Neural cell (in vitro differentiated cells): ENCODE measurements around the gene WFIKKN1. TPM values are rescaled to one million over a fixed set of nuclear protein-coding genes. Genes with fewer than 3 reads are reported as not detected.

Experiments used
- H2AFZ ChIP-seq: fragments of 200-600, 300-800 bp; sonication (generic), shearing (Covaris generic); 2 replicates; pipeline ENCODE4 v1.6.0; 2014; ENCODE audit warnings: low read depth, mild to moderate bottlenecking, antibody characterized with exemption, low read length, moderate library complexity
- H3F3A ChIP-seq: fragments of 200-600 bp; shearing (Covaris generic); 2 replicates; pipeline ENCODE4 v1.6.1; 2016; ENCODE audit warnings: mild to moderate bottlenecking, moderate library complexity, mixed read lengths, antibody characterized with exemption, low read length; ENCODE audit not compliant: insufficient read depth, poor library complexity, severe bottlenecking
- H3K27ac ChIP-seq: fragments of 200-600, 300-800 bp; sonication (generic), shearing (Covaris generic); 2 replicates; pipeline ENCODE4 v1.5.1; 2014; ENCODE audit warnings: mild to moderate bottlenecking, low read length, moderate library complexity
- H3K27me3 ChIP-seq: fragments of 300-800, 200-600 bp; sonication (generic), shearing (Covaris generic); 2 replicates; pipeline ENCODE4 v1.6.0; 2014; ENCODE audit warnings: mild to moderate bottlenecking, low read depth, low read length, moderate library complexity; ENCODE audit not compliant: insufficient read depth
- H3K36me3 ChIP-seq: fragments of 300-800, 200-600 bp; sonication (generic), shearing (Covaris generic); 2 replicates; pipeline ENCODE4 v1.5.1; 2014; ENCODE audit warnings: mild to moderate bottlenecking, antibody characterized with exemption, low read length, moderate library complexity; ENCODE audit not compliant: insufficient read depth
- H3K4me2 ChIP-seq: fragments of 300-800, 200-600 bp; sonication (generic), shearing (Covaris generic); 2 replicates; pipeline ENCODE4 v1.6.0; 2014; ENCODE audit warnings: mild to moderate bottlenecking, low read length
- H3K4me3 ChIP-seq: fragments of 300-800, 200-600 bp; sonication (generic), shearing (Covaris generic); 2 replicates; pipeline ENCODE4 v1.5.1; 2014; ENCODE audit warnings: mild to moderate bottlenecking, low read length, moderate library complexity
- H3K79me2 ChIP-seq: fragments of 200-600 bp; shearing (Covaris generic); replicated peaks from 2 replicates; pipeline ENCODE4 v1.6.0; 2014; ENCODE audit warnings: mild to moderate bottlenecking, low read length, moderate library complexity; ENCODE audit not compliant: insufficient read depth
- H3K9ac ChIP-seq: fragments of 300-800, 200-600 bp; sonication (generic), shearing (Covaris generic); 2 replicates; pipeline ENCODE4 v1.6.1; 2016; ENCODE audit warnings: mild to moderate bottlenecking, low read length, mixed read lengths
- H3K9me2 ChIP-seq: fragments of 200-600 bp; shearing (Covaris generic); 2 replicates; pipeline ENCODE4 v1.6.1; 2016; ENCODE audit warnings: mild to moderate bottlenecking, low read length, mixed read lengths; ENCODE audit not compliant: insufficient read depth
- H3K9me3 ChIP-seq: fragments of 200-600, 300-800 bp; sonication (generic), shearing (Covaris generic); 2 replicates; pipeline ENCODE4 v1.6.1; 2016; ENCODE audit warnings: mild to moderate bottlenecking, mixed run types, low read length, moderate library complexity, mixed read lengths
- H4K20me1 ChIP-seq: fragments of 200-600 bp; shearing (Covaris generic); 2 replicates; pipeline ENCODE4 v1.6.1; 2016; ENCODE audit warnings: mild to moderate bottlenecking, mixed run types; ENCODE audit not compliant: insufficient read depth
- CTCF ChIP-seq: fragments of 450-650 bp; IDR thresholded peaks from 2 replicates; pipeline ENCODE4 v1.5.1; 2014; ENCODE audit warnings: antibody characterized with exemption, mild to moderate bottlenecking, moderate library complexity; ENCODE audit not compliant: poor library complexity, severe bottlenecking
- EP300 ChIP-seq: fragments of 450-650 bp; conservative IDR thresholded peaks from 2 replicates; pipeline ENCODE4 v1.6.1; 2014; ENCODE audit warnings: antibody characterized with exemption, mild to moderate bottlenecking, moderate library complexity; ENCODE audit not compliant: poor library complexity, severe bottlenecking
- EZH2 ChIP-seq: fragments of 200-600, 300-800 bp; shearing (Covaris generic), sonication (generic); IDR thresholded peaks from 2 replicates; pipeline ENCODE4 v1.6.1; 2014; ENCODE audit warnings: antibody characterized with exemption, low read length, borderline replicate concordance, mild to moderate bottlenecking; ENCODE audit not compliant: insufficient read depth, poor library complexity, severe bottlenecking
- MXI1 ChIP-seq: fragments of 450-650 bp; conservative IDR thresholded peaks from 2 replicates; pipeline ENCODE4 v1.6.1; 2014; ENCODE audit warnings: antibody characterized with exemption, mild to moderate bottlenecking; ENCODE audit not compliant: poor library complexity, severe bottlenecking
- POLR2AphosphoS5 ChIP-seq: IDR thresholded peaks from 2 replicates; pipeline ENCODE4 v1.6.1; 2012
- RAD21 ChIP-seq: fragments of 450-650 bp; conservative IDR thresholded peaks from 2 replicates; pipeline ENCODE4 v1.6.1; 2014; ENCODE audit warnings: antibody characterized with exemption, mild to moderate bottlenecking, moderate library complexity
- REST ChIP-seq: IDR thresholded peaks from 2 replicates; pipeline ENCODE4 v1.6.1; 2012; ENCODE audit warnings: borderline replicate concordance
- SMC3 ChIP-seq: fragments of 450-650 bp; conservative IDR thresholded peaks from 2 replicates; pipeline ENCODE4 v1.6.1; 2014; ENCODE audit warnings: antibody characterized with exemption, mild to moderate bottlenecking, moderate library complexity; ENCODE audit not compliant: poor library complexity
- TAF1 ChIP-seq: IDR thresholded peaks from 2 replicates; pipeline ENCODE4 v1.6.1; 2012; ENCODE audit warnings: low read depth
- polyA plus RNA-seq: library from polyadenylated mRNA; depleted of rRNA; stranded (reverse); fragments of >200 nt; gene quantifications from 2 replicates; pipeline ENCODE4 v1.2.3, GENCODE V29; 2014

The WFIKKN1 gene
- polyA plus RNA-seq, 1 donor from 2014 or later: 0.43 TPM

DNA sequence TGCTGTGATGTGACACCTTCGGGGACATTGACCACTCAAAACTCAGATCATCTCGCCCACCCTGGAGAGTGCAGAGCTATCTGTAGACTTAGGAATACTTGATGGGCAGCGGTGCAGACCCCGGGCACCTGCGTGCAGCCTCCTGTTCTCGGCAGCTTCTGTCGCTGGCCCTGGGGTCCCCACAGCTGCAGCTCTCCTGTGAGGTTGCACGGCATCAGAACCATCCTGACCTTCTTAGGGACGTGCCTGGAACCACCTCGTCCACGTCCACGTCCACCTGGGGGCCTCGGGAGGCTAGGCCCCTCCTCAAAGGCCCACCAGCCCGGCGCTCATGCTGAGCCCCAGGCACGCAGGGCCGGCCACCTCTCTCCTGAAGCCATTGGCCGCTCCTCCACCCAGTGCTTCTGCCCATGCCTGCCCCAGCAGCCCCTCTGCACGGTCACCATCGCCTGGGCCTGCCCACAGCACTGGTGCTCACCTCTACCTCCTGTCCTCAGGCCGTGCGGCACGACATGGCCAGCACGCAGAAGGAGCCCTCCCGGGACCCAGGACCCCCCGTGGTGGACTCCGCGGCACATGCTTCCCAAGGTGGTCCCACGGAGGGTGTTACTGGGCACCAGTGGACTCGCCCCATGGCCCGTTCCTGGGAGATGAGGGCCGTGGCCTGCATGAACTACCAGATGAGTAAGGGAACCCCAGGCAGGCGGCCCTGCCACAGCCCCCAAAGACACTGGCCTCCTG is 2.3 kb upstream of the WFIKKN1 start:
- H3K4me2 ChIP-seq: no peak overlapping the region
- no peak for TF ChIP-seq RAD21
- TF ChIP-seq TAF1: no peak
- TF ChIP-seq REST: no peak
- no peak for TF ChIP-seq MXI1
- TF ChIP-seq SMC3: no peak
- TF ChIP-seq POLR2AphosphoS5: no peak
- no peak for TF ChIP-seq EZH2
- no peak for TF ChIP-seq CTCF
- TF ChIP-seq EP300: no peak
- H3K9ac ChIP-seq: no peak overlapping the region
- no peaks in the 10 kb centered on the region for H3K36me3 ChIP-seq
- no peaks in the 10 kb centered on the region for H4K20me1 ChIP-seq
- H3K79me2 ChIP-seq: no peaks in the 10 kb centered on the region
- H2AFZ ChIP-seq: no peak overlapping the region
- no peaks in the 10 kb centered on the region for H3K27me3 ChIP-seq
- no peaks in the 10 kb centered on the region for H3K9me3 ChIP-seq
- no peak overlapping the region for H3K27ac ChIP-seq
- H3F3A ChIP-seq: no peaks in the 10 kb centered on the region
- no peak overlapping the region for H3K4me3 ChIP-seq
- no peaks in the 10 kb centered on the region for H3K9me2 ChIP-seq

GRCh38 chr16:629185-629832 is 1.5 kb upstream of the WFIKKN1 start:
- H4K20me1 ChIP-seq: no peaks in the 10 kb centered on the region
- no peaks in the 10 kb centered on the region for H3K9me2 ChIP-seq
- no peak overlapping the region for H3K27ac ChIP-seq
- no peaks in the 10 kb centered on the region for H3K27me3 ChIP-seq
- H3K79me2 ChIP-seq: no peaks in the 10 kb centered on the region
- H3K4me2 ChIP-seq: no peak overlapping the region
- H3K9ac ChIP-seq: no peak overlapping the region
- no peak overlapping the region for H2AFZ ChIP-seq
- TF ChIP-seq TAF1 (no peak), MXI1 (no peak), RAD21 (no peak), EZH2 (no peak), SMC3 (no peak), CTCF (no peak), REST (no peak), EP300 (no peak), POLR2AphosphoS5 (no peak)
- no peaks in the 10 kb centered on the region for H3K9me3 ChIP-seq
- H3F3A ChIP-seq: no peaks in the 10 kb centered on the region
- H3K4me3 ChIP-seq: no peak overlapping the region
- no peaks in the 10 kb centered on the region for H3K36me3 ChIP-seq
